AG04450 (cell line): Measurements from ENCODE around the gene PTEN. TPM values are rescaled to one million over a fixed set of nuclear protein-coding genes. Genes with fewer than 3 reads are reported as not detected.
A peak's percentile ranks its signal among the peaks of the same experiment; 100 is the strongest.
"Not testable (repeated sequence)": the region's sequence is repeated elsewhere in the genome, so short reads cannot be mapped to it uniquely, and the experiment has no call there.

Experiments used
- CTCF ChIA-PET: fragments of 300-600, 350-600 bp; formaldehyde crosslinking; extraction: SDS; loops from one replicate; lab custom pipeline; 2022; ENCODE audit warnings: antibody characterized with exemption, inconsistent platforms; lab: Charles Lee
- POLR2A ChIA-PET: fragments of 350-600 bp; formaldehyde crosslinking; extraction: SDS; loops from one replicate; lab custom pipeline; 2021; ENCODE audit warnings: antibody characterized with exemption, inconsistent platforms; lab: Yijun Ruan, JAX
- DNase-seq: peaks from one replicate; pipeline ENCODE4 v3.0.0-alpha.2; 2011; ENCODE audit warnings: low read depth, low spot score
- H3K27ac ChIP-seq: one replicate; pipeline ENCODE4 v1.5.1; 2012; ENCODE audit warnings: low read depth, low read length, control low read depth
- H3K27me3 ChIP-seq: one replicate; pipeline ENCODE4 v1.6.0; 2012; ENCODE audit warnings: low read length; ENCODE audit not compliant: control insufficient read depth, insufficient read depth
- H3K4me3 ChIP-seq: 2 replicates; pipeline ENCODE4 v1.5.1; 2011; ENCODE audit warnings: mild to moderate bottlenecking, low read depth, low read length, control low read depth
- H3K9me3 ChIP-seq: 2 replicates; pipeline ENCODE4 v1.5.1; 2012; ENCODE audit warnings: low read length; ENCODE audit not compliant: control insufficient read depth, insufficient read depth
- CTCF ChIP-seq: IDR thresholded peaks from 2 replicates; pipeline ENCODE4 v1.5.1; 2011; ENCODE audit warnings: low read depth, low read length, control low read depth, inconsistent platforms
- polyA plus RNA-seq: library from polyadenylated mRNA; depleted of rRNA; stranded (reverse); fragments of >200 nt; gene quantifications from 2 replicates; pipeline ENCODE4 v1.2.3, GENCODE V29; 2011

PTEN gene
- polyA plus RNA-seq, 1 experiment: 96.1 TPM

GRCh38 chr10:87860816-87861403 is 2.5 kb upstream of the PTEN start:
- H3K27ac ChIP-seq: no peak overlapping the region
- no peak for DNase-seq
- ChIA-PET POLR2A (interaction anchor here (1.3 to 3.0 kb wide), 7 partner anchors 15 to 722 kb away, joined by 3 to 23 read pairs (median 4); partner anchors contain the start of genes MINPP1 and RNLS), CTCF (interaction anchor here (2.3 to 2.6 kb wide), 2 partner anchors 528 to 692 kb away, joined by 6 to 19 read pairs; no protein-coding TSS in a partner anchor)
- TF ChIP-seq CTCF: no peak
- H3K4me3 ChIP-seq: no peak overlapping the region
- H3K9me3 ChIP-seq: no peaks in the 10 kb centered on the region
- no peaks in the 10 kb centered on the region for H3K27me3 ChIP-seq

GRCh38 chr10:87861566-87861952 is 1.9 kb upstream of the PTEN start:
- CTCF ChIA-PET: interaction anchor here (2.3 to 2.6 kb wide), 2 partner anchors 528 to 691 kb away, joined by 6 to 19 read pairs; no protein-coding TSS in a partner anchor
- peak overlapping the region; percentile 84 for H3K27ac ChIP-seq
- POLR2A ChIA-PET: interaction anchor here (1.3 to 3.0 kb wide), 8 partner anchors 16 to 721 kb away, joined by 3 to 23 read pairs (median 4); partner anchors contain the start of genes MINPP1 and RNLS
- H3K4me3 ChIP-seq: peak overlapping the region; percentile 91
- 0 out of 2 replicates have a peak, but pooled peaks have one; percentile 9 for TF ChIP-seq CTCF
- peak; percentile 53 for DNase-seq
- H3K27me3 ChIP-seq: no peaks in the 10 kb centered on the region
- no peaks in the 10 kb centered on the region for H3K9me3 ChIP-seq

GRCh38 chr10:87861953-87862678 is 1.3 kb upstream of the PTEN start:
- Histone ChIP-seq H3K27ac (peak overlapping the region; percentile 84), H3K27me3 (no peaks in the 10 kb centered on the region), H3K4me3 (peak overlapping the region; percentile 91), H3K9me3 (no peaks in the 10 kb centered on the region)
- ChIA-PET CTCF (interaction anchor here (2.3 to 2.6 kb wide), 2 partner anchors 527 to 691 kb away, joined by 6 to 19 read pairs; no protein-coding TSS in a partner anchor), POLR2A (interaction anchor here (0.6 to 3.0 kb wide), 14 partner anchors 10 to 721 kb away, joined by 3 to 23 read pairs (median 4); partner anchors contain the start of genes MINPP1 and RNLS)
- peak; percentile 97 for DNase-seq
- 0 out of 2 replicates have a peak, but pooled peaks have one; percentile 4 for TF ChIP-seq CTCF

- no peak for TF ChIP-seq CTCF
- Histone ChIP-seq H3K9me3 (no peaks in the 10 kb centered on the region), H3K4me3 (peak overlapping the region; percentile 91), H3K27me3 (no peaks in the 10 kb centered on the region), H3K27ac (peak overlapping the region; percentile 73)
- DNase-seq: no peak
- ChIA-PET CTCF (interaction anchor here (2.3 to 4.3 kb wide), 3 partner anchors 526 to 690 kb away, joined by 6 to 22 read pairs (median 19); no protein-coding TSS in a partner anchor), POLR2A (interaction anchor here (0.6 to 3.0 kb wide), 16 partner anchors 9 to 720 kb away, joined by 3 to 23 read pairs (median 4); partner anchors contain the start of genes ATAD1, MINPP1 and RNLS)
Observed at GRCh38 chr10:87862679-87863052, 759 bp upstream of the PTEN start.

DNA sequence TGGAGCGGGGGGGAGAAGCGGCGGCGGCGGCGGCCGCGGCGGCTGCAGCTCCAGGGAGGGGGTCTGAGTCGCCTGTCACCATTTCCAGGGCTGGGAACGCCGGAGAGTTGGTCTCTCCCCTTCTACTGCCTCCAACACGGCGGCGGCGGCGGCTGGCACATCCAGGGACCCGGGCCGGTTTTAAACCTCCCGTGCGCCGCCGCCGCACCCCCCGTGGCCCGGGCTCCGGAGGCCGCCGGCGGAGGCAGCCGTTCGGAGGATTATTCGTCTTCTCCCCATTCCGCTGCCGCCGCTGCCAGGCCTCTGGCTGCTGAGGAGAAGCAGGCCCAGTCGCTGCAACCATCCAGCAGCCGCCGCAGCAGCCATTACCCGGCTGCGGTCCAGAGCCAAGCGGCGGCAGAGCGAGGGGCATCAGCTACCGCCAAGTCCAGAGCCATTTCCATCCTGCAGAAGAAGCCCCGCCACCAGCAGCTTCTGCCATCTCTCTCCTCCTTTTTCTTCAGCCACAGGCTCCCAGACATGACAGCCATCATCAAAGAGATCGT is 598 bp downstream of the PTEN start:
- not testable (repeated sequence) for H3K9me3 ChIP-seq, DNase-seq, H3K27me3 ChIP-seq
- Histone ChIP-seq H3K27ac (peak overlapping the region; percentile 24), H3K4me3 (peak overlapping the region; percentile 91)
- CTCF ChIA-PET: interaction anchor here (4.3 kb wide), 1 partner anchor 525 kb away, joined by 22 read pairs; no protein-coding TSS in a partner anchor
- POLR2A ChIA-PET: interaction anchor here (1.0 to 3.0 kb wide), 6 partner anchors 46 to 525 kb away, joined by 3 to 23 read pairs (median 4); partner anchors contain the start of gene ATAD1
